Upper lobe of left lung (tissue), 6 donors: ENCODE results near the gene DHODH. TPM values are rescaled to one million over a fixed set of nuclear protein-coding genes. Genes with fewer than 3 reads are reported as not detected.

Experiments
- ATAC-seq, 2 donors: fragments of 200-7000 bp; cut with Tn5 transposase; one replicate each; pipeline ENCODE4 v1.9.1; 2022; ENCODE audit warnings: mild to moderate bottlenecking in 2 of 2, moderate library complexity in 2 of 2; ENCODE audit not compliant: low FRiP score in 2 of 2
- DNase-seq, 2 donors: peaks; one replicate each; pipeline ENCODE4 v3.0.0-alpha.2; 2019 to 2020
- H3K27ac ChIP-seq, 4 donors: fragments of 200-600 bp; sonication (generic); one replicate each; pipeline ENCODE4 v1.5.1; 2016 to 2019
- H3K27me3 ChIP-seq, 4 donors: fragments of 200-600 bp; sonication (generic); one replicate each; pipeline ENCODE4 v1.5.1; 2017 to 2019
- H3K36me3 ChIP-seq, 4 donors: fragments of 200-600 bp; sonication (generic); one replicate each; pipeline ENCODE4 v1.5.1; 2016 to 2019
- H3K4me1 ChIP-seq, 4 donors: fragments of 200-600 bp; sonication (generic); one replicate each; pipeline ENCODE4 v1.5.1; 2018 to 2019
- H3K4me3 ChIP-seq, 4 donors: fragments of 200-600 bp; sonication (generic); one replicate each; pipeline ENCODE4 v1.5.1; 2017 to 2019; ENCODE audit warnings: mild to moderate bottlenecking in 2 of 4, moderate library complexity in 1 of 4
- H3K9me3 ChIP-seq, 4 donors: fragments of 200-600 bp; sonication (generic); one replicate each; pipeline ENCODE4 v1.5.1; 2018 to 2019
- EP300 ChIP-seq, 4 donors: sonication (generic); formaldehyde crosslinking; IDR thresholded peaks; one replicate each; pipeline ENCODE4 v1.5.1; 2017; ENCODE audit warnings: antibody characterized with exemption in 4 of 4, control low read depth in 2 of 4
- POLR2A ChIP-seq, 4 donors: fragments of 450-650 bp; IDR thresholded peaks; one replicate each; pipeline ENCODE4 v1.5.1; 2016 to 2017; ENCODE audit warnings: antibody characterized with exemption in 4 of 4, mild to moderate bottlenecking in 2 of 4
- POLR2AphosphoS5 ChIP-seq, 2 donors: sonication (generic); formaldehyde crosslinking; IDR thresholded peaks; one replicate each; pipeline ENCODE4 v1.5.1; 2017; ENCODE audit warnings: antibody characterized with exemption in 2 of 2
- WGBS, 2 donors: methylation state at CpG; one replicate each; pipeline ENCODE4 v1.1.5; 2017 to 2018; 5-methylcytosine and 5-hydroxymethylcytosine counted together
- total RNA-seq, 6 donors: library from RNA; depleted of rRNA in 4 of 6; stranded (reverse); fragments of >200 nt in 4 of 6; gene quantifications; one replicate each; pipeline versions ENCODE4 v1.1.0 to v1.2.1, GENCODE V29; 2016 to 2021
- TF ChIP-seq, protein P1 (sequence below), 6 experiments: fragments of 450-650 bp in 4 of 6; fragments of 200-600 bp in 2 of 6; sonication (generic) in 2 of 6; IDR thresholded peaks; one replicate each; pipeline ENCODE4 v1.5.1; 2016 to 2019; ENCODE audit warnings: antibody characterized with exemption in 6 of 6
- donor health status: DM: no; HTN: no; CAD: no; lungs with moderate emphysema.
- donor health status: DM: no; HTN: yes; CAD: no; lungs with severe emphysema.

Gene DHODH
- total RNA-seq, 6 donors from 2014 or later = 5.8 to 13.2 (median 7.8) TPM

DNA sequence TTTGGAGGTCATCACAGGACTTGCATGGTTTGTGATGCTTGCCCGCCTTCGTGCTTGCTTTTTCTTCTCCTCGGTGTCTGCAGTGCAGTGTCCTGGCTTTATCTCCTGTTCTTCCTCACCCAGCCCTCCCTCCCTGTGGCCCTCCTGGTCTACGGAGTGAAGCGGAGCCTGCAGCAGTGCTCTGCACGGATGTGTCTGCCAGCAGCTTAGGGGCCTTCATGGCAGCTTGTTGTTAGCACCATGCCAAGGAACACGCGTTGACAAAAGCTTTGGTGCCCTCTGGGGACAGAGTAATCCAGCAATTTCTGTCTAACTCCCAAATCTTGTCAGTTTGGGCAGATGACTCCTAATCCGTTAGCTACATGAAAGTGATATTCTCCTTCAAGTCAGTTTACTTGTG is 9.9 kb downstream of the DHODH start:
- Histone ChIP-seq H3K36me3 (peaks cover 0 to 55% (median 25%) of the 10 kb centered on the region in 4 donors), H3K4me1 (peaks cover 14 to 40% (median 27%) of the 10 kb centered on the region in 4 donors), H3K27ac (peak overlapping the region in 1 of 4 donors; percentile 79), H3K27me3 (no peaks in the 10 kb centered on the region), H3K9me3 (no peaks in the 10 kb centered on the region), H3K4me3 (no peak overlapping the region)
- no peak for DNase-seq
- no peak for TF ChIP-seq POLR2AphosphoS5 (IDR thresholded peaks at IDR 0.05)
- TF ChIP-seq EP300 (IDR thresholded peaks at IDR 0.05) = no peak
- TF ChIP-seq, protein P1, sequence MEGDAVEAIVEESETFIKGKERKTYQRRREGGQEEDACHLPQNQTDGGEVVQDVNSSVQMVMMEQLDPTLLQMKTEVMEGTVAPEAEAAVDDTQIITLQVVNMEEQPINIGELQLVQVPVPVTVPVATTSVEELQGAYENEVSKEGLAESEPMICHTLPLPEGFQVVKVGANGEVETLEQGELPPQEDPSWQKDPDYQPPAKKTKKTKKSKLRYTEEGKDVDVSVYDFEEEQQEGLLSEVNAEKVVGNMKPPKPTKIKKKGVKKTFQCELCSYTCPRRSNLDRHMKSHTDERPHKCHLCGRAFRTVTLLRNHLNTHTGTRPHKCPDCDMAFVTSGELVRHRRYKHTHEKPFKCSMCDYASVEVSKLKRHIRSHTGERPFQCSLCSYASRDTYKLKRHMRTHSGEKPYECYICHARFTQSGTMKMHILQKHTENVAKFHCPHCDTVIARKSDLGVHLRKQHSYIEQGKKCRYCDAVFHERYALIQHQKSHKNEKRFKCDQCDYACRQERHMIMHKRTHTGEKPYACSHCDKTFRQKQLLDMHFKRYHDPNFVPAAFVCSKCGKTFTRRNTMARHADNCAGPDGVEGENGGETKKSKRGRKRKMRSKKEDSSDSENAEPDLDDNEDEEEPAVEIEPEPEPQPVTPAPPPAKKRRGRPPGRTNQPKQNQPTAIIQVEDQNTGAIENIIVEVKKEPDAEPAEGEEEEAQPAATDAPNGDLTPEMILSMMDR (IDR thresholded peaks at IDR 0.05) = no peak
- no peak for TF ChIP-seq POLR2A (IDR thresholded peaks at IDR 0.05)
- no peak for ATAC-seq
- 91 to 92% methylated on average over 9 of the region's 9 CpGs for WGBS, 2 donors

DNA sequence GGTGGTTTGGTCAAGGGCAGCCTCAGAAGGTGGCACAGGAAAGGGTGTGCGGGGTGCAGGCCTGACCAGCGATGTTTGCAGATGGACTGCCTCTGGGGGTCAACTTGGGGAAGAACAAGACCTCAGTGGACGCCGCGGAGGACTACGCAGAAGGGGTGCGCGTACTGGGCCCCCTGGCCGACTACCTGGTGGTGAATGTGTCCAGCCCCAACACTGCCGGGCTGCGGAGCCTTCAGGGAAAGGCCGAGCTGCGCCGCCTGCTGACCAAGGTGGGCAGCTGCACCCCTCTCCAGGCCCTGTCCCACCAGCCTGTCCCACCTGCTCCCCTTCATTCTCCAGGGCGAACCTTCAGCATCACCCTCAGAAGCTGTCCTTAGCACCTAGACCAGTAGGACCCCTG is 12.5 kb downstream of the DHODH start:
- Histone ChIP-seq H3K9me3 (no peaks in the 10 kb centered on the region), H3K4me1 (peaks cover 7 to 18% (median 12%) of the 10 kb centered on the region in 4 donors), H3K36me3 (peaks cover 0 to 70% (median 36%) of the 10 kb centered on the region in 4 donors), H3K27ac (no peak overlapping the region), H3K4me3 (no peak overlapping the region), H3K27me3 (no peaks in the 10 kb centered on the region)
- 92 to 96% methylated on average over 9 to 15 of the region's 15 CpGs for WGBS, 2 donors
- DNase-seq (peak in 1 of 2 donors; percentile 62), ATAC-seq (no peak)
- TF ChIP-seq, protein P1 (IDR thresholded peaks at IDR 0.05) = no peak
- no peak for TF ChIP-seq POLR2AphosphoS5 (IDR thresholded peaks at IDR 0.05)
- no peak for TF ChIP-seq POLR2A (IDR thresholded peaks at IDR 0.05)
- TF ChIP-seq EP300 (IDR thresholded peaks at IDR 0.05) = no peak

DNA sequence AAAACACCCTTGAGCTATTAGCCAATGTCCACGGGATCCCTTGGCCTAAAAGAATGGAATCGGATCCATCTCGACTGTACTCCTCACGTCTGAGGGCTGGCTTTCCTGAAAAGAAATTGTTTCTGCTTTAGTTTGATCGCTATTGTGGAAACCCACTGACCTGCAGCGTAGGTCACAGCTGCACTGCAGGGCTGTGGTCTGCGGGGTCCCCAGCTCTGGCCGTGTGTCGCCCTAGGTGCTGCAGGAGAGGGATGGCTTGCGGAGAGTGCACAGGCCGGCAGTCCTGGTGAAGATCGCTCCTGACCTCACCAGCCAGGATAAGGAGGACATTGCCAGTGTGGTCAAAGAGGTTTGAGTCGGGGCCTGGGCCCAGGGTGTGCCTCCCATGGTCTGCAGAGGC is 13.6 kb downstream of the DHODH start:
- Histone ChIP-seq H3K27me3 (no peaks in the 10 kb centered on the region), H3K4me3 (no peak overlapping the region), H3K9me3 (no peaks in the 10 kb centered on the region), H3K27ac (no peak overlapping the region), H3K4me1 (peaks cover 0 to 10% (median 4%) of the 10 kb centered on the region in 4 donors), H3K36me3 (peaks cover 0 to 73% (median 37%) of the 10 kb centered on the region in 4 donors)
- no peak for ATAC-seq
- no peak for DNase-seq
- TF ChIP-seq, protein P1 (IDR thresholded peaks at IDR 0.05) = no peak
- TF ChIP-seq POLR2AphosphoS5 (IDR thresholded peaks at IDR 0.05) = no peak
- TF ChIP-seq POLR2A (IDR thresholded peaks at IDR 0.05) = no peak
- TF ChIP-seq EP300 (IDR thresholded peaks at IDR 0.05) = no peak
- 92 to 95% methylated on average over 13 of the region's 13 CpGs for WGBS, 2 donors

DNA sequence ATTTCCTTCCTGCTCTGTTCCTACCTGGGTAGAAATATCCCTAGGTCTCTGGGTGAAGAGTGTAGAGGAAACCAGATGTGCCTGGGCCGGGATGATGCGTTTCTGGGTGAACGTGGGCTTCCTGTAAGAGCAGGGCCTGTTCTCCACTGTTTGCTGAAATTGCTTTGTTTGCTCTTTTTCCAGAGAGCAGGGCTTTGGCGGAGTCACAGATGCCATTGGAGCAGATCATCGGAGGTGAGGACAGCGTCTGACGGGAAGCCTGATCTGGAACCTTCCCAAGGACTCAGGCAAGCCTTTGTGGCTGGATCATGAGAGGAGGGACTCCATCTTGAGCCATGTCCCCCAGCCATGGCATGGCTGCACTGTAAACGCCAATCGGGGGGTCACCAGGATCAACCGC is 15.4 kb downstream of the DHODH start:
- no peak for TF ChIP-seq POLR2AphosphoS5 (IDR thresholded peaks at IDR 0.05)
- no peak for TF ChIP-seq POLR2A (IDR thresholded peaks at IDR 0.05)
- no peak for TF ChIP-seq EP300 (IDR thresholded peaks at IDR 0.05)
- TF ChIP-seq, protein P1 (IDR thresholded peaks at IDR 0.05) = no peak
- no peak for DNase-seq
- H3K4me3 ChIP-seq = no peak overlapping the region
- no peaks in the 10 kb centered on the region for H3K4me1 ChIP-seq
- no peaks in the 10 kb centered on the region for H3K9me3 ChIP-seq
- peaks cover 0 to 69% (median 34%) of the 10 kb centered on the region in 4 donors for H3K36me3 ChIP-seq
- no peak overlapping the region for H3K27ac ChIP-seq
- H3K27me3 ChIP-seq = no peaks in the 10 kb centered on the region
- ATAC-seq = no peak
- WGBS, 2 donors = 88 to 89% methylated on average over 9 to 10 of the region's 10 CpGs

DNA sequence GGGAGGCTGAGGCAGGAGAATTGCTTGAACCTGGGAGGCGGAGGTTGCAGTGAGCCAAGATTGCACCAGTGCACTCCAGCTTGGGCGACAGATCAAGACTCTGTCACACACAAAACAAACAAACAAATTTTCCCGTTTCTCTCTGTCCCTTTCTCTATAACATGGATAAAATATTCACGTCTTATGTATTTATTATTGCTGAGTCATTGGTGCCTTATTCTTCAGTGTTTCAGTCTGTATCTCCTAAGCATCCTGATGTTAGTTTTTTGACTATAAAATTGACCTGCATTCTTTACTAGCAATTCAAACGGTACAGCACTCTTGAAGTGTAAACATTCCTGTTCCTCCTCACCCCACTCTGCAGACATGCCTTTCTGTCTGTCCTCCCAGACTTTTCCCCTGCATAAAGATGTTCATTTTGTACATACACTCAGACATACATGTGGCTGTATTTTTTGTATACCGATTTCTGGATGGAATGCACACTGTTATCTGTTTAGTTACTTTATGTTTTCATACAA is 16.4 kb downstream of the DHODH start:
- no peaks in the 10 kb centered on the region for H3K27me3 ChIP-seq
- H3K4me3 ChIP-seq = no peak overlapping the region
- peaks cover 0 to 66% (median 34%) of the 10 kb centered on the region in 4 donors for H3K36me3 ChIP-seq
- ATAC-seq (no peak), DNase-seq (no peak)
- H3K27ac ChIP-seq = peak overlapping the region in 1 of 4 donors; percentile 52
- no peaks in the 10 kb centered on the region for H3K9me3 ChIP-seq
- TF ChIP-seq EP300 (IDR thresholded peaks at IDR 0.05) = no peak
- TF ChIP-seq, protein P1 (IDR thresholded peaks at IDR 0.05) = no peak
- no peak for TF ChIP-seq POLR2AphosphoS5 (IDR thresholded peaks at IDR 0.05)
- no peak for TF ChIP-seq POLR2A (IDR thresholded peaks at IDR 0.05)
- H3K4me1 ChIP-seq = no peaks in the 10 kb centered on the region
- 74 to 78% methylated on average over 6 of the region's 6 CpGs for WGBS, 2 donors
